ENCODE data around the gene SHISA6.
"Not testable (repeated sequence)": the region's sequence is repeated elsewhere in the genome, so short reads cannot be mapped to it uniquely, and the experiment has no call there.

The SHISA6 gene

DNA sequence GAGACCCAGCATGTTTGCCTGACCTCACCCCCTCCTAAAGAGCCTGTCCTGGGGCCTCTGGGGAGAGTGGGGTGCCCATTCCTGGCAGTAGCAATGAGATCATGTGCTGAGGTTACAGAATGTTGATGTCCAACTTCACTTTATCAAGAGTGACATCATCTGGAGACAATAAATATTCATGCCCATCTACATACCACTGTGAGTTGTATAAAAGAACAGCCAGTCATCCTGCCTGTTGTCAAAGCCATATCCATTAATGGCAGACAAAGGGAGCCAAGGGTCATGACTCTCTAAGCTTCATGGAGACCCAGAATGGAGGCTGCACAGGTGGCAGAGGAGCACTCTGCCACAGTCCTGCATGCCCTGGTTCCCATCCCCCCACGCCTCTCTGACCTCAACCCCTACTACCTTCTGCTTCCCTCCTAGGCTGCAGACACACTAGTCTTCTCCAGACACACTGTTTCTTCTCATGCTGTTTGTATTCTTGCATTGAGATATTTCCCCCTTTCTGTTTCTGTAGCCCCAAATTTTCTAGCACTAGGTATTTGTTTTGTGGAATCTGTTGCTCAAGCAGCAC, 27.1 kb downstream of the SHISA6 start:
- no peak for DNase-seq

DNA sequence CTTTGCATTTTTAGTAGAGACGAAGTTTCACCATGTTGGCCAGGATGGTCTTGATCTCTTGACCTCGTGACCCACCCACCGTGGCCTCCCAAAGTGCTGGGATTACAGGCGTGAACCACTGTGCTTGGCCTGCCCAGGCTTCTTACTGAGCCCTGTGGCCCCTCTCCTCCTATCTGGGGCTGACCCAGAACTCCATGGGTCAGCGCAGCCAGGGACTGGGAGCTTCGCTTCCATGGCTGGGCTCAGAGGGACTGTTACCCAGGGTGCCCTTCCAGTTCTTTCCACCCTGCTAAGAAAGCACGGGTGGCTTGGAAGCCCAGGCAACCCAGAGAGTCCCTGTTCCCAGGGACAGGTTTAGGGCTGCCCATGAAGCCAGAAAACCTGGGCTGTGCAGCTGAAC, 28.2 kb downstream of the SHISA6 start:
- DNase-seq = no peak

GRCh38 chr17:11272191-11272590, 31.2 kb downstream of the SHISA6 start:
- DNase-seq = no peak

DNA sequence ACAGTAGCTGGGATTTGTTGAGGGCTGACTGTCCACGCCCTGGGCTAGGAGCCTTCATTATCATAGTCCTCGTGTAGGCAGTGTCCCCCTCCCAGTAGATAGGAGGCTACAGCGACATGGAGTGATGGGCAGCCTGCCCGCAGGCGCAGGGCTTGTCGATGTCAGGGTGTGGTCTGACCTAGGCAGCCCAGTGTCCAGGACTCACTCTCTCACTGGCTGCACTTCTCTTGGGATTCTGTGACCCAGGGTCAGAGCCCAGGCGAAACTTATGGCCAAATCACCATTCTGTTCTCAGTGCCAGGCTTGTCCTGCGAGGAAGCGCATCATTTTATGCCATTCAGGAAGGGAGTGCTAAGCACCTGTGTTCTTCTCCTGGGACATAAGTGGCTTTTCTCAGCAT, 32.6 kb downstream of the SHISA6 start:
- DNase-seq = no peak

GRCh38 chr17:11274106-11274505, 33.1 kb downstream of the SHISA6 start:
- no peak for DNase-seq

DNA sequence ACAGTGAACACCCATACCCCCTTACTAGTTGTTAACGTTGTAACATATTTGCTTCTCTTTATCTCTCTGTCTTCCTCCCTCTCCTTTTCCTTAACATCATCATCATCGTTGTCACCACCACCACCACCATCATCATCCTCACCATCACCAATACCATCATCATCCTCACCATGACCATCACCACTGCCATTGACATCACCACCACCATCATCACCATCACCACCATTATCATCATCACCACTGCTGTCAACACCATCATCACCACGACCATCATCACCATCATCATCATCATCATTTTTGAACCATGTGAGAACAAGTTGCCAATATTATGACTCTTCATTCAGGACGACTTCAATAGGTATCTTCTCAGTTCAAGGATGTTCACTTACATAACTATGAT, 35.5 kb downstream of the SHISA6 start:
- DNase-seq = no peak

GRCh38 chr17:11278186-11278991, 37.4 kb downstream of the SHISA6 start:
- DNase-seq = no peak

GRCh38 chr17:11278992-11279270, 37.9 kb downstream of the SHISA6 start:
- no peak for DNase-seq

DNA sequence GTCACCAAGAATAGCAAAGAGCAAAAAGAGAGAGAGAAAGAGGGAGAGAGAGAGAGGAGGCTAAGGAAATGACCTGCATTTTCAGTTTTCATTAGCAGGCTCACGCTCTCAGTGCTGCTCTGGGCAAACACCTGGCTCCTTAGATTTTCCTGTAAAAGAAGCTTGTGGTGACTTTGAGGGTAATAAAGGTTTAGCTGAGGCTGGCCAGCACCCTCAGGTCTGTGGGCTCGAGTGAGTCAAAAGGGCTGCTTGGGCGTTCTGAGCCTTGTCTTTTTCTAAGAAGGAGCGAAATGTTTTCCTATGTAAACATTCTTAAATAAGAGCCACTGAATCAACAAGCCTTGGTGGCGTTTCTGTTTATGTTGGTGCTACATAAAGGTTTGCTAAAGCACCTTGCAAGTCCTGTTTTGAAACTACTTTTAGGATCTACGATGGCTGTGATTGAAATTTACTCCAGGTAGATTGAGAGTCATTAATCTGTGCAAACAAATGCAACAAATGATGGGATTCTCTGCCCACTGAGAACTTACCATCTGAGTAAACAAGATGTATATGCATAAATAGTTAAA, 38.8 kb downstream of the SHISA6 start:
- DNase-seq = no peak

DNA sequence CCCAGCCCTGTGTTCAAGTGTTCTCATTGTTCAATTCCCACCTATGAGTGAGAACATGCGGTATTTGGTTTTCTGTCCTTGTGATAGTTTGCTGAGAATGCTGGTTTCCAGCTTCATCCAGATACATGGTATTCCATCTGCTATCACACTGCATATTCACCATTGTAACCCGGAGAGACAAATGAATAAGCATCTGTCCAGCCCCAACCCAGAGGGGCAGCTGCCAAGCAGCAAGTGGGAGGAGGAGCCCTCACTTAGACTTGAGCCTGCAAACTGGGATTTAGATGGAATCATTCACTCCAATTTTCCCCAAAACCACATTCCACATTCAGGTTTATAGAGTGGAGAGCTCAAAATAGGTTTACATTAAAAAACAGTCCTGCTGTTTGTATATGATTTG, 41.6 kb downstream of the SHISA6 start:
- DNase-seq = no peak

GRCh38 chr17:11284811-11285210, 43.8 kb downstream of the SHISA6 start:
- DNase-seq = no peak

GRCh38 chr17:11285946-11286345, 44.9 kb downstream of the SHISA6 start:
- no peak for DNase-seq

- no peak for DNase-seq
Observed at GRCh38 chr17:11287791-11288190, 46.8 kb downstream of the SHISA6 start.

GRCh38 chr17:11290814-11291213, 49.8 kb downstream of the SHISA6 start:
- DNase-seq = no peak

DNA sequence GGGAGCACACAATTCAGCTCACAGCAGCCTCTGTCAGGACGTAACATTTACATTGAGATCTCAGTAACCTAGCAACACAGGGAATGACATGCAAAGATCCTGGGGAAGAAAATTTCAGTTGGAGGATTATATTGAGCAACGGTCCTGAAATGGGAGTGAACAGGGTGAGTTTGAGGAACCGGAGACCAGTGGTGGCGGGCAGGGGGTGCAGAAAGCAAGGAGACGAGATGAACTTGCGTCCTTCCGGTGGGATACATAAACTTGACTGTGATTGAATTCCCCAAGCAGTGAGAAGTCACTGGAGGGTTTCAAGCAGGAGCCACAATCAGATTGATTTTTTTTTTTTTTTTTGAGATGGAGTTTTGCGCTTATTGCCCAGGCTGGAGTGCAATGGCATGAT, 51.5 kb downstream of the SHISA6 start:
- DNase-seq = no peak

DNA sequence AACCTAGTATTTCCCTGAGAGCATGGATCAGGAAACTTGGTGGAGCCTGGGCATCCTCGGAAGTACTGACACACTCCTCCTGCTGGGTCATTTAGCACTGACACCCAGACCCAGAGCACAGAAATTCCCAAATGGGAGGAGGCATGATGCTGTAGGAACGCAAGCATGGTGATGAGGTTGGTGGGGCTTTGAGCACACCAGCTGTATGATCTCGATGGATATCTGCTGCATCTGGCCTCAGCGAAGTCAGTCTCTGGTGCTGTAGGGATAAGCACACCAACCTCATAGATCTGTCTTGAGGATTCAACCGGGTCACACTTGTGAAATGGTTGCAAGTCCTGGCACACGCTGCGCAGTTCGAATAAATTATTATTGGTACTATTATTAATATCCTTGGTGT, 52.5 kb downstream of the SHISA6 start:
- DNase-seq = no peak

- DNase-seq = no peak
Observed at GRCh38 chr17:11294826-11295225, 53.8 kb downstream of the SHISA6 start.

DNA sequence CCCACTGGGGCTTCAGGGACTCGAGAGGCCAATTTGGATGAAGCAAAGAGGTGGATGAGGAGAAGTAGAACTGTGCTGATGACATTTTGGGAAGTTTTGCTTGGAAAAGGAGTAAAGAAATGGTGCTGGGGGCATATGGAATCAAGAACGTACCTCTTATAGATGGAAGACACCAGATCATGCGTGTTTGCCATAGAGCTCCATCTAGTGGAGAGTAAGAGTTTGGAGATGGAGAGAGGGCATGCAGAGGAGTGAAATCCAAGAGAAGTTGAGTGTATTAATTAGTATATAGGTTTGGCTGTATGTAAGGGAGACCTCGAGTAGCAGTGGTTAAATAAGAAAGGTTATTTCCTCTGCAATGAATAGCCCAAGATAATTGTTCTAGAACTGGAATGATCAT, 56.0 kb downstream of the SHISA6 start:
- DNase-seq = no peak

GRCh38 chr17:11298401-11298800, 57.4 kb downstream of the SHISA6 start:
- no peak for DNase-seq

DNA sequence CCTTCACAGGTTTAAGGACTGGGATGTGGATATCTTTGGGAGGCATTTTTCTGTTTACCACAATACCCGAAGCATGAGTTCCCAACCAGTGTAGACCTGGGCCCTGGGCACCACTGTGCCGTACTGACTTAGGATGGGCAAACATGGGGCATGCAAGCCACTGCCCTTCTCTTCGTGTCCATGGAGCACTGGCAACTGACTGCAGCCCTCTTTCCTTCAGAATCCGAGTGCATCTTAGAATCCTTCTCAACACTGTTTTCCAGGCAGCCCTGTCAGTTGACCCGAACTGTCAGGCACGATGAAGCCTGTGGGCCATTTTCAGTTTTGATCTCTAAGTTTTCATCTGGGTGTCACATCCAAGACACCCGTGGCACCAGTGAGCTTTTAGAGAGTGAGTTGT, 59.2 kb downstream of the SHISA6 start:
- no peak for DNase-seq

DNA sequence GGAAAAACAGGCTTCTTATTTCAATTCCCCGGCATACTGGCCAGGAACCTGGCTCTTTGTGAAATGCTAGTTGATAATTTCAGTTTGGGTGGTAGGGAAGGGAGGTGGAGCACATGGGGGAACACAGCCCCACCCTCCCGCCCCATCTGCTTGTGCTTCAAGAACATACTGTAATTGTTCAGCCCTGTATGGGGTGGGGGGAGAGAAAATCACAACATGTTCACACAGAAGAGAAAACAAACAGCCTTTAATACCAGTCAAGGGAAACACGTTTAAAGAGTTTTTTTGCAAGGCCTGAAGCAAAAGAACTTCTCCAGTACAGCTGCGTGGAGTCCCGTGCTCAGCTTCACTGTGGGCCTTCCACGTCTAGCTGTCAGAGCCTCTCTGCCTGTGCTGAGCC, 59.7 kb downstream of the SHISA6 start:
- DNase-seq = no peak

GRCh38 chr17:11301874-11302273, 60.9 kb downstream of the SHISA6 start:
- DNase-seq = not testable (repeated sequence)

DNA sequence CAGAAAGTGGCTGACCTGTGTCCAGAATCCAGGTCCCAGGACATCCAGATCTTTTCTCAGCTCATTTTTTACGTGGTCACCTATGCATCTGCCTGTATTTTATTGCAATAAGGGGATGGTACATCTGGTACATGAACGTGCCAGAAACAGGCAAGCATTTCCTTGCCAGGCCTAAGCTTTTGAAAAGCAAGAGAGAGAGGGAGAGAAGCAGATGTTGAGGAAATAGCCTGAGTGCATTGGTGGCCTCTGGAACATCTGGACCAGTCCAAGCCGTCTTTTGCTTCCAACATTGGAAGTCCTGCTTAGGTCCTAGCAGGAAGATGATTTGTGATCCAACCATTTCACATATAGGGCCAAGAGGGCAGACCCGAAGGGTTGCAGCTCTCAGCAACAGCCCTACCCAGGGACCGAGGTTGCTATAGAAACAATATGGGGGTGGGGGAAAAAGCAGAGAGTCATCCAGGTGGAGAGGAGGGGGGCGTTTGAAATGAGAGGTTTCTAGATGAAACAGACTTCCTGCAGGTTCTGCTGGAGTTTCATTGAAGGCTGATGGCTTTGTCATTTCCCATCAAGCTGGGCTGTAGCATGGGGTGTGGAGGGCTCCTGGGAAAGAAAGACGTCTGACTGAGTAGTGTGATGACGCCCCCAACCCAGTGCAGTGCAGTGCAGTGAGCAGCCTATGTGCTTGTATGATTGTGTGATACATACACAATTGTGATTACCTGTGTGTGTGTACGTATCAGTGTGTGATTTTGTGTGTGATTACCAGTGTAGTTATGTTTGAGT, 61.6 kb downstream of the SHISA6 start:
- no peak for DNase-seq

- no peak for DNase-seq
Observed at GRCh38 chr17:11303773-11304394, 62.9 kb downstream of the SHISA6 start.
